K562 (cell line): ENCODE measurements around the gene GAL3ST1. TPM values are rescaled to one million over a fixed set of nuclear protein-coding genes. Genes with fewer than 3 reads are reported as not detected.
A peak's percentile ranks its signal among the peaks of the same experiment; 100 is the strongest.

ENCODE experiments used
- ATAC-seq: fragments of 200-7000 bp; cut with Tn5 transposase; 3 replicates; pipeline ENCODE4 v1.9.1; 2020; ENCODE audit warnings: moderate library complexity
- BruUV-seq: library from RNA; stranded (reverse); fragments of 400-500 nt; replicated peaks from 2 replicates; lab custom pipeline; 2021; lab: Mats Ljungman, UMichigan
- CTCF ChIA-PET: fragments of 300-600 bp; formaldehyde crosslinking; extraction: SDS; loops from one replicate; lab custom pipeline; 2021; ENCODE audit warnings: low intra/inter-chr PET ratio; lab: Yijun Ruan, JAX
- POLR2A ChIA-PET: fragments of 300-600, 350-650 bp; sonication (Branson Sonifier 250); formaldehyde crosslinking; extraction: SDS; loops from one replicate; lab custom pipeline; 2021; ENCODE audit warnings: antibody characterized with exemption, inconsistent platforms; lab: Yijun Ruan, JAX
- DNase-seq, 4 experiments: peaks; one replicate each; pipeline versions ENCODE4 v3.0.0 to v3.0.0-alpha.2; 2011 to 2018; ENCODE audit warnings: low spot score in 3 of 4, mixed read lengths in 3 of 4; ENCODE audit errors: extremely low read depth in 1 of 4
- FAIRE-seq: peaks from 2 replicates; lab custom pipeline; 2011; peaks lifted over from hg19 to GRCh38; lab: Jason Lieb, UNC
- H2AFZ ChIP-seq: 2 replicates; pipeline ENCODE4 v1.6.0; 2011; ENCODE audit warnings: low read depth, low read length, control low read depth, inconsistent platforms
- H3K27ac ChIP-seq: fragments of 200-600 bp; 3 replicates; pipeline ENCODE4 v1.8.0; 2011; ENCODE audit warnings: low read depth, mild to moderate bottlenecking, control low read depth, inconsistent platforms, low read length, moderate library complexity, mixed read lengths; ENCODE audit errors: extremely low read depth
- H3K27me3 ChIP-seq, 2 experiments: fragments of 300-600 bp in 1 of 2; 2 replicates in 1 of 2; 3 replicates in 1 of 2; pipeline versions ENCODE4 v1.6.0 to v1.8.0; 2011; ENCODE audit warnings: inconsistent platforms in 2 of 2, low read length in 2 of 2, mild to moderate bottlenecking in 1 of 2, mixed read lengths in 1 of 2, moderate library complexity in 1 of 2; ENCODE audit not compliant: control insufficient read depth in 2 of 2, insufficient read depth in 2 of 2
- H3K36me3 ChIP-seq: fragments of 300-600 bp; 3 replicates; pipeline ENCODE4 v1.8.0; 2011; ENCODE audit warnings: mild to moderate bottlenecking, low read length, inconsistent platforms; ENCODE audit not compliant: control insufficient read depth, insufficient read depth
- H3K4me1 ChIP-seq, 2 experiments: fragments of 200-600 bp in 1 of 2; replicated peaks in 1 of 2; 2 replicates in 1 of 2; 3 replicates in 1 of 2; pipeline versions ENCODE4 v1.5.1 to v1.8.0; 2011; ENCODE audit warnings: inconsistent platforms in 2 of 2, low read length in 2 of 2, mild to moderate bottlenecking in 1 of 2, mixed read lengths in 1 of 2, moderate library complexity in 1 of 2; ENCODE audit not compliant: control insufficient read depth in 2 of 2, insufficient read depth in 2 of 2
- H3K4me2 ChIP-seq: 2 replicates; pipeline ENCODE4 v1.6.1; 2011; ENCODE audit warnings: low read length, control low read depth, inconsistent platforms, mixed read lengths; ENCODE audit not compliant: insufficient read depth
- H3K4me3 ChIP-seq: fragments of 200-600 bp; sonication (generic), shearing (Covaris generic); 2 replicates; pipeline ENCODE4 v1.5.1; 2016; ENCODE audit warnings: control low read depth, inconsistent platforms
- H3K79me2 ChIP-seq: fragments of 200-600 bp; 3 replicates; pipeline ENCODE4 v1.8.0; 2011; ENCODE audit warnings: low read length, inconsistent platforms; ENCODE audit not compliant: control insufficient read depth, insufficient read depth
- H3K9ac ChIP-seq, 2 experiments: 2 replicates each; pipeline versions ENCODE4 v1.6.0 to v1.6.1; 2011; ENCODE audit warnings: low read depth in 2 of 2, low read length in 2 of 2, control low read depth in 1 of 2, inconsistent platforms in 1 of 2, mild to moderate bottlenecking in 1 of 2, mixed read lengths in 1 of 2; ENCODE audit not compliant: insufficient read depth in 1 of 2
- H3K9me1 ChIP-seq: one replicate; pipeline ENCODE4 v1.6.0; 2011; ENCODE audit warnings: inconsistent platforms, mild to moderate bottlenecking, low read length, moderate library complexity; ENCODE audit not compliant: control insufficient read depth, insufficient read depth
- H3K9me3 ChIP-seq: replicated peaks from 2 replicates; pipeline ENCODE4 v1.5.1; 2011; ENCODE audit warnings: low read depth, low read length, inconsistent platforms; ENCODE audit not compliant: control insufficient read depth, insufficient read depth
- H4K20me1 ChIP-seq: replicated peaks from 2 replicates; pipeline ENCODE4 v1.6.1; 2011; ENCODE audit warnings: low read length, inconsistent platforms, mixed read lengths; ENCODE audit not compliant: control insufficient read depth, insufficient read depth
- FOXK1 ChIP-seq: sonication (generic); formaldehyde crosslinking; IDR thresholded peaks from 2 replicates; pipeline ENCODE4 v1.8.0; 2022; ENCODE audit warnings: missing genetic modification reagents, mild to moderate bottlenecking, borderline replicate concordance
- KLF1 ChIP-seq: fragments of 450-650 bp; IDR thresholded peaks from 2 replicates; pipeline ENCODE4 v1.6.1; 2016; ENCODE audit warnings: missing genetic modification characterization, missing compliant biosample characterization
- LARP7 ChIP-seq: fragments of 450-650 bp; IDR thresholded peaks from 2 replicates; pipeline ENCODE4 v1.6.1; 2016
- NFE2L1 ChIP-seq: fragments of 450-650 bp; IDR thresholded peaks from 2 replicates; pipeline ENCODE4 v1.6.1; 2016; ENCODE audit warnings: missing genetic modification characterization, low read depth, mild to moderate bottlenecking, missing compliant biosample characterization, moderate library complexity, borderline replicate concordance
- NFIC ChIP-seq: fragments of 450-650 bp; IDR thresholded peaks from 2 replicates; pipeline ENCODE4 v1.6.1; 2017; ENCODE audit warnings: mild to moderate bottlenecking, inconsistent platforms
- PHF20 ChIP-seq: fragments of 450-650 bp; IDR thresholded peaks from 2 replicates; pipeline ENCODE4 v1.6.1; 2018; ENCODE audit not compliant: partially characterized antibody
- RCOR1 ChIP-seq, 2 experiments: IDR thresholded peaks; 2 replicates each; pipeline ENCODE4 v1.6.1; 2012; ENCODE audit warnings: low read depth in 2 of 2, low read length in 2 of 2, borderline replicate concordance in 1 of 2, improper control_type of control experiment in 1 of 2
- THAP7 ChIP-seq: fragments of 250-450 bp; sonication (Bioruptor Pico); IDR thresholded peaks from 2 replicates; pipeline ENCODE4 v1.5.0; 2021
- YY1 ChIP-seq, 3 experiments: IDR thresholded peaks; 2 replicates each; pipeline ENCODE4 v1.6.1; 2011; ENCODE audit warnings: low read length in 2 of 3, mild to moderate bottlenecking in 2 of 3, moderate library complexity in 2 of 3, borderline replicate concordance in 1 of 3, control low read depth in 1 of 3, low read depth in 1 of 3; ENCODE audit not compliant: insufficient read depth in 3 of 3, insufficient replicate concordance in 2 of 3, control insufficient read depth in 1 of 3, insufficient read length in 1 of 3; ENCODE audit errors: extremely low read depth in 1 of 3
- ZFP1 ChIP-seq: fragments of 450-650 bp; formaldehyde crosslinking; IDR thresholded peaks from 2 replicates; pipeline ENCODE4 v1.4.0; 2020; ENCODE audit warnings: mild to moderate bottlenecking, mixed read lengths
- ZKSCAN1 ChIP-seq: fragments of 150-350 bp; IDR thresholded peaks from 2 replicates; pipeline ENCODE4 v1.6.1; 2016; ENCODE audit warnings: low read depth, low read length
- ZNF354B ChIP-seq: fragments of 250-450 bp; sonication (Bioruptor Pico); IDR thresholded peaks from 2 replicates; pipeline ENCODE4 v1.4.0; 2020
- WGBS: fragments of 100-300 bp; shearing (Covaris generic); methylation state at CpG from one replicate; pipeline ENCODE4 v1.1.6; 2016; ENCODE audit warnings: low coverage, mixed read lengths; ENCODE audit not compliant: insufficient coverage; ENCODE audit errors: missing lambda C conversion rate; 5-methylcytosine and 5-hydroxymethylcytosine counted together
- in situ Hi-C: fragments of 300-500 bp; cut with MboI; formaldehyde crosslinking; loops from 4 replicates; pipeline ENCODE4 v1.15.0; 2018; ENCODE audit warnings: inconsistent platforms, mixed read lengths
- intact Hi-C: fragments of 100-400 bp; cut with micrococcal nuclease; formaldehyde crosslinking; loops from 2 replicates; pipeline ENCODE4 v1.14.2; 2022
- polyA plus RNA-seq, 8 experiments: library from polyadenylated mRNA; depleted of rRNA in 4 of 8; stranded (reverse) in 5 of 8; unstranded in 3 of 8; fragments of >200 nt; fragmentation: Nextera tagmentation in 2 of 8; fragmentation: Illumina TruSeq in 1 of 8; extraction: Ambion mirVana in 2 of 8; extraction: Trizol in 1 of 8; gene quantifications; 2 replicates each; pipeline versions ENCODE4 v1.2.1 to v1.2.3, GENCODE V29; 2011 to 2014; ENCODE audit warnings: inconsistent platforms in 1 of 8, missing spikeins in 1 of 8
- total RNA-seq, 7 experiments: library from RNA; depleted of rRNA in 6 of 7; stranded (reverse); fragments of >200 nt in 6 of 7; fragmentation: Illumina TruSeq in 2 of 7; extraction: Trizol in 2 of 7; gene quantifications; 2 replicates each; pipeline versions ENCODE4 v1.2.1 to v1.2.3, GENCODE V29; 2011 to 2021; ENCODE audit warnings: low replicate concordance in 1 of 7

Gene GAL3ST1
- total and polyA plus RNA-seq, 9 of the 15 experiments (the other 6 are each of a cell fraction or from before 2014, with no cell fraction given), result 0.03 to 1.9 (median 0.33) TPM; not detected in 1

GRCh38 chr22:30564045-30564760 is 10.3 kb downstream of the GAL3ST1 start:
- Histone ChIP-seq H3K4me1 (peaks cover 0 to 14% of the 10 kb centered on the region in 2 experiments; a peak in 3 of 5 replicates), H3K4me3 (no peak overlapping the region), H3K9me3 (no peaks in the 10 kb centered on the region), H3K27ac (no peak overlapping the region), H2AFZ (no peak overlapping the region), H3K4me2 (no peak overlapping the region)
- intact Hi-C loops, result no loop called here
- FAIRE-seq, result no peak
- TF ChIP-seq NFE2L1 (no peak), PHF20 (no peak), NFIC (peak; percentile 71), FOXK1 (CRISPR knock-in tag) (no peak), ZNF354B (no peak), LARP7 (no peak)
- TF ChIP-seq, all 486 proteins: peak for 1
- ChIA-PET POLR2A (no interaction called here), CTCF (no interaction called here)
- in situ Hi-C loops, result no loop called here
- no peaks in the 10 kb centered on the region for H3K9me1 ChIP-seq
- H3K9ac ChIP-seq, result no peak overlapping the region
- H3K79me2 ChIP-seq, result no peaks in the 10 kb centered on the region
- peaks cover 0 to 7% of the 10 kb centered on the region in 2 experiments; a peak in 1 of 5 replicates for H3K27me3 ChIP-seq
- DNase-seq, result no peak
- no TSS peak for BruUV-seq
- WGBS, result 9% methylated on average over 8 of the region's 8 CpGs
- ATAC-seq, result no peak
- no peaks in the 10 kb centered on the region for H3K36me3 ChIP-seq
- H4K20me1 ChIP-seq, result no peaks in the 10 kb centered on the region

GRCh38 chr22:30562366-30562765 is 12.1 kb downstream of the GAL3ST1 start:
- WGBS, result 35% methylated on average over 5 of the region's 6 CpGs
- CTCF ChIA-PET, result no interaction called here
- POLR2A ChIA-PET, result interaction anchor here (0.8 kb wide), 2 partner anchors 29 to 272 kb away, joined by 3 to 5 read pairs; partner anchors contain the start of gene PES1
- in situ Hi-C loops, result no loop called here
- no TSS peak for BruUV-seq
- ATAC-seq (no peak), DNase-seq (no peak), FAIRE-seq (no peak)
- peaks cover 0 to 14% of the 10 kb centered on the region in 2 experiments; a peak in 3 of 5 replicates for H3K4me1 ChIP-seq
- peaks cover 0 to 4% of the 10 kb centered on the region in 2 experiments; a peak in 1 of 5 replicates for H3K27me3 ChIP-seq
- H3K27ac ChIP-seq, result no peak overlapping the region
- no peak overlapping the region for H3K4me3 ChIP-seq
- no peaks in the 10 kb centered on the region for H3K9me3 ChIP-seq
- no peaks in the 10 kb centered on the region for H4K20me1 ChIP-seq
- intact Hi-C loops, result no loop called here
- H2AFZ ChIP-seq, result no peak overlapping the region
- H3K4me2 ChIP-seq, result no peak overlapping the region
- H3K9ac ChIP-seq, result no peak overlapping the region
- H3K9me1 ChIP-seq, result no peaks in the 10 kb centered on the region
- H3K36me3 ChIP-seq, result no peaks in the 10 kb centered on the region
- no peaks in the 10 kb centered on the region for H3K79me2 ChIP-seq
- no peak for TF ChIP-seq THAP7
- TF ChIP-seq ZFP1 (CRISPR knock-in tag), result no peak
- TF ChIP-seq KLF1 (tag), result no peak
- TF ChIP-seq YY1 (IDR thresholded peaks at IDR 0.05; ENCODE audit: borderline replicate concordance in 1 of 3, control insufficient read depth in 1 of 3, extremely low read depth in 1 of 3, insufficient read depth in 3 of 3, insufficient read length in 1 of 3, insufficient replicate concordance in 2 of 3, low read depth in 1 of 3, low read length in 2 of 3), result no peak
- no peak for TF ChIP-seq RCOR1 (IDR thresholded peaks at IDR 0.05; ENCODE audit: borderline replicate concordance in 1 of 2, low read depth in 2 of 2, low read length in 2 of 2)
- no peak for TF ChIP-seq ZKSCAN1
